PC-9 (cell line): Measurements from ENCODE around the gene CERS5. TPM values are rescaled to one million over a fixed set of nuclear protein-coding genes. Genes with fewer than 3 reads are reported as not detected.

Source experiments
- BruUV-seq: library from RNA; stranded (reverse); fragments of 400-500 nt; replicated peaks from 2 replicates; lab custom pipeline; 2021; lab: Mats Ljungman, UMichigan
- CTCF ChIA-PET: fragments of 300-600 bp; sonication (Branson Sonifier 250); formaldehyde crosslinking; loops from one replicate; lab custom pipeline; 2022; ENCODE audit warnings: antibody characterized with exemption; lab: Charles Lee
- POLR2A ChIA-PET: fragments of 300-600 bp; sonication (Branson Sonifier 250); formaldehyde crosslinking; loops from one replicate; lab custom pipeline; 2022; ENCODE audit warnings: antibody characterized with exemption; ENCODE audit not compliant: unreplicated experiment; lab: Charles Lee
- DNase-seq, 2 experiments: peaks; one replicate each; pipeline versions ENCODE4 v3.0.0 to v3.0.0-alpha.2; 2015 to 2022; ENCODE audit warnings: mixed read lengths in 1 of 2
- H2AFZ ChIP-seq: fragments of 200-600 bp; sonication (generic); 2 replicates; pipeline ENCODE4 v1.8.1; 2017; ENCODE audit warnings: antibody characterized with exemption
- H3F3A ChIP-seq: fragments of 200-600 bp; sonication (generic); 2 replicates; pipeline ENCODE4 v1.8.1; 2017; ENCODE audit warnings: antibody characterized with exemption, mild to moderate bottlenecking, low read depth; ENCODE audit not compliant: insufficient read depth
- H3K27ac ChIP-seq: fragments of 200-600 bp; sonication (generic); 2 replicates; pipeline ENCODE4 v1.6.1; 2016; ENCODE audit warnings: mixed run types
- H3K27me3 ChIP-seq: fragments of 200-600 bp; sonication (generic); 2 replicates; pipeline ENCODE4 v1.6.1; 2016; ENCODE audit warnings: low read depth, mixed run types; ENCODE audit not compliant: insufficient read depth
- H3K36me3 ChIP-seq: fragments of 200-600 bp; sonication (generic); 2 replicates; pipeline ENCODE4 v1.6.1; 2016; ENCODE audit warnings: low read depth, mixed run types
- H3K4me1 ChIP-seq: fragments of 200-600 bp; sonication (generic); replicated peaks from 2 replicates; pipeline ENCODE4 v1.6.1; 2016; ENCODE audit warnings: mixed run types; ENCODE audit not compliant: insufficient read depth
- H3K4me2 ChIP-seq: fragments of 200-600 bp; sonication (generic); 2 replicates; pipeline ENCODE4 v1.6.1; 2017; ENCODE audit warnings: mixed run types
- H3K4me3 ChIP-seq: fragments of 200-600 bp; sonication (generic); 2 replicates; pipeline ENCODE4 v1.6.1; 2016; ENCODE audit warnings: mixed run types
- H3K79me2 ChIP-seq: fragments of 200-600 bp; sonication (generic); 2 replicates; pipeline ENCODE4 v1.6.1; 2017; ENCODE audit warnings: low read depth, mixed run types
- H3K9me2 ChIP-seq: fragments of 200-600 bp; sonication (generic); 2 replicates; pipeline ENCODE4 v1.8.1; 2017; ENCODE audit warnings: mild to moderate bottlenecking; ENCODE audit not compliant: insufficient read depth
- H3K9me3 ChIP-seq: fragments of 200-600 bp; sonication (generic); 2 replicates; pipeline ENCODE4 v1.8.1; 2016; ENCODE audit warnings: low read depth; ENCODE audit not compliant: insufficient read depth
- H4K20me1 ChIP-seq: fragments of 200-600 bp; sonication (generic); 2 replicates; pipeline ENCODE4 v1.8.1; 2017; ENCODE audit not compliant: insufficient read depth
- EZH2 ChIP-seq: fragments of 200-600 bp; sonication (generic); IDR thresholded peaks from 2 replicates; pipeline ENCODE4 v1.8.0; 2017; ENCODE audit warnings: antibody characterized with exemption, low read depth
- intact Hi-C: fragments of 100-400 bp; cut with micrococcal nuclease; formaldehyde crosslinking; loops from one replicate; pipeline ENCODE4 v1.10.0; 2022; ENCODE audit not compliant: unreplicated experiment
- total RNA-seq: library from RNA; stranded (reverse); gene quantifications from 2 replicates; pipeline ENCODE4 v1.2.3, GENCODE V29; 2021
- TF ChIP-seq, protein P1 (sequence below): fragments of 200-600 bp; sonication (generic); conservative IDR thresholded peaks from 2 replicates; pipeline ENCODE4 v1.6.1; 2017; ENCODE audit warnings: mixed run types, antibody characterized with exemption, mild to moderate bottlenecking, moderate library complexity

Gene CERS5
- total RNA-seq, 1 experiment from 2014 or later: 33.0 TPM

DNA sequence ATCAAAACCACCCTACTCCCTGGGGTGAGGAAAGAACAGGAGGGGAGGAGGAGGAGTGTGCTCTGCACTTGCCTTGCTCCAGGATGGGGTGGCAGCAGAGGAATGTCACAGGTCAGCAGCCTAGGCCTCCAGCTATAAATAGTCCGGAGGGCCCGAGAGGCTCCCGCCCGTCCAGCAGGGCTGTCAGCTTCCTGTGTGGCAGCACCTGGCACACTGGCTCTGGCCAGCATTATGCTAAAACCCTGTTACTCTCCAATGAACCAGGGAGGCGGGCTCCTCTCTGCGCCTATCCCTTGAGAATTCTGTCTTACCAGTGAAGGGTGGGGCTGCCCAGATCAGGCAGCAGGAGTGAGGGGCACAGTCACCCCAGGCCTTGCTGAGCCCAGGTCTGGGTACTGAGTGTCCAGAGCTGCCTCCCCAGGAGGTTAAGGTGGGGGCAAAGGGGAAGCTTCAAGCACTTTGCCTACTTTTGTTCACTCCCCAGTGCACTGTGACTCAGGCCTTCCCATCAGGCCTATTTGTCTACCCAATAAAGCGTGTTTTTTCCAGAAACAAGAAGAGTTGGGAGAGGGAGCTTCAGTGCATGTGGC lies 56.3 kb downstream of the CERS5 start:
- Histone ChIP-seq H3K27ac (peak overlapping the region; percentile 80), H3K4me3 (peak overlapping the region; percentile 41; the same call in 1 of the 2 replicates), H3K27me3 (no peaks in the 10 kb centered on the region), H3K79me2 (peaks cover 36% of the 10 kb centered on the region), H3K4me2 (peak overlapping the region; percentile 75), H3F3A (peaks cover 38% of the 10 kb centered on the region), H3K36me3 (no peaks in the 10 kb centered on the region), H4K20me1 (peaks cover 14% of the 10 kb centered on the region), H3K9me2 (no peaks in the 10 kb centered on the region), H2AFZ (peak overlapping the region; percentile 67), H3K9me3 (no peaks in the 10 kb centered on the region), H3K4me1 (peaks cover 43% of the 10 kb centered on the region)
- no peak for TF ChIP-seq EZH2
- TF ChIP-seq, protein P1, sequence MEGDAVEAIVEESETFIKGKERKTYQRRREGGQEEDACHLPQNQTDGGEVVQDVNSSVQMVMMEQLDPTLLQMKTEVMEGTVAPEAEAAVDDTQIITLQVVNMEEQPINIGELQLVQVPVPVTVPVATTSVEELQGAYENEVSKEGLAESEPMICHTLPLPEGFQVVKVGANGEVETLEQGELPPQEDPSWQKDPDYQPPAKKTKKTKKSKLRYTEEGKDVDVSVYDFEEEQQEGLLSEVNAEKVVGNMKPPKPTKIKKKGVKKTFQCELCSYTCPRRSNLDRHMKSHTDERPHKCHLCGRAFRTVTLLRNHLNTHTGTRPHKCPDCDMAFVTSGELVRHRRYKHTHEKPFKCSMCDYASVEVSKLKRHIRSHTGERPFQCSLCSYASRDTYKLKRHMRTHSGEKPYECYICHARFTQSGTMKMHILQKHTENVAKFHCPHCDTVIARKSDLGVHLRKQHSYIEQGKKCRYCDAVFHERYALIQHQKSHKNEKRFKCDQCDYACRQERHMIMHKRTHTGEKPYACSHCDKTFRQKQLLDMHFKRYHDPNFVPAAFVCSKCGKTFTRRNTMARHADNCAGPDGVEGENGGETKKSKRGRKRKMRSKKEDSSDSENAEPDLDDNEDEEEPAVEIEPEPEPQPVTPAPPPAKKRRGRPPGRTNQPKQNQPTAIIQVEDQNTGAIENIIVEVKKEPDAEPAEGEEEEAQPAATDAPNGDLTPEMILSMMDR: no peak
- peak; percentile 84 for DNase-seq
- CTCF ChIA-PET: interaction anchor here (0.6 to 4.1 kb wide), 10 partner anchors 14 to 1376 kb away, joined by 3 to 21 read pairs (median 4); partner anchors contain the start of genes DIP2B, SMARCD1 and TMBIM6
- BruUV-seq: no TSS peak
- intact Hi-C loops: loop anchor here (1.0 to 2.0 kb wide), 4 partner anchors 26 to 268 kb away; partner anchors contain the start of genes BCDIN3D, CERS5 and SMARCD1
- POLR2A ChIA-PET: interaction anchor here (0.5 to 1.9 kb wide), 13 partner anchors 26 to 370 kb away, joined by 3 to 21 read pairs (median 4); partner anchors contain the start of genes CERS5, LARP4, NCKAP5L and SMARCD1

DNA sequence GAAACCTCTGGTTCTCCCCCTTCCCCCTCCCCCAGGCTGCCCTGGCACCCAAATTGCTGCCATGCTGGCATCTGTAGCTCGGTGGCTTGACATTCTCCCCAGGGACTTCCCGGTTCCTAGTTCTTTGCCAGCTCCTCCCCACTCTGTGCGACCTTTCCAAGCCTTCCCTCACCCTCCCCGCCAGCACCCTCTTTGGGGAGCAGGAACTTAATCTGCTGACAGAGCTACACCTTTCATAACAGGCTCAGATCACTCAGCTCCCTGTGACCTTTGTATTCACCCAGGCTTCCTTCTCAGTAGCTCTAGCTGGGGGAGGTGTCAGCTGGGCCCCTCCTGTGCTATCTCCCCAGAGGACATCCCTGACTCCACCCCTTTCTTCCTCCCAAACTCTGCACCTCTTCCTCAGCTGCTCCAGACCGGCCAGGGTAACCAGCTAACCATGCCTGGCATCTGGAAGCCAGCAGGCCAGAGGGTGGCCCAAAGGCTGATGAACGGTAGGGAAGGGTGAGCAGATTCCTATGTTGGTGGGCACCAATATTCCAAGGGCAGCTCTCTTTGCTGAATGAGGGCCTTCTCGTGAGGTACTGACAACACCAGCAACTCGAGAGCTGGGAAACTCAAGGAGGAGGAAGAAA lies 56.9 kb downstream of the CERS5 start:
- Histone ChIP-seq H2AFZ (peak overlapping the region; percentile 67), H3K4me3 (peak overlapping the region; percentile 41; the same call in 1 of the 2 replicates), H3K9me3 (no peaks in the 10 kb centered on the region), H3K4me2 (peak overlapping the region; percentile 75), H3K9me2 (no peaks in the 10 kb centered on the region), H3K36me3 (no peaks in the 10 kb centered on the region), H3K27ac (peak overlapping the region; percentile 80), H4K20me1 (peaks cover 10% of the 10 kb centered on the region), H3K79me2 (peaks cover 30% of the 10 kb centered on the region), H3F3A (peaks cover 38% of the 10 kb centered on the region), H3K4me1 (peaks cover 43% of the 10 kb centered on the region), H3K27me3 (no peaks in the 10 kb centered on the region)
- intact Hi-C loops: loop anchor here (2.0 kb wide), 3 partner anchors 25 to 145 kb away; partner anchors contain the start of genes CERS5 and SMARCD1
- DNase-seq: peak; percentile 44 to 64
- ChIA-PET POLR2A (interaction anchor here (0.5 to 1.4 kb wide), 13 partner anchors 20 to 824 kb away, joined by 3 to 21 read pairs (median 4); partner anchors contain the start of genes CERS5, LARP4 and SMARCD1), CTCF (interaction anchor here (0.6 to 4.1 kb wide), 10 partner anchors 14 to 502 kb away, joined by 3 to 21 read pairs (median 4); partner anchors contain the start of genes DIP2B and SMARCD1)
- TSS peak; percentile 29 for BruUV-seq
- no peak for TF ChIP-seq EZH2
- TF ChIP-seq, protein P1: no peak

DNA sequence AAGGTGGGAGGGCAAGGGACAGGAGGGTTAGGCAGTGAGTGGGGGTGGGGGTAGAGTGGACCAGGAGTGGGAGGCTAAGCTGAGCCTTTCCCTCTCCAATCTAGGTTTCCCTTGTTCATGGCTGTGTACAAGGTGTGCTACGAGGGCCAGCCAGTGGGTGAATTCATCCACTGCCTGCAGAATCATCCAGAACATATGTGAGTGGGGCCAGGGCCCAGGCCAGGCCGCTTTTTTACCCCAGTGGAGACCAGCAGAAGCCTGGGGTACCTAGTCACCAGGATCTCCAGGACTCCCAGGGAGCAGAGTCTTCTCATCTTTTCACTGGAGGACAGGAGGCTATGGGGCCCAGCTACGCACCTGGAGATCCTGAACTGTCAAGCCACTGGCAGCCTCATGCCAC lies 57.9 kb downstream of the CERS5 start:
- Histone ChIP-seq H3K4me3 (peak overlapping the region; percentile 41; the same call in 1 of the 2 replicates), H3K9me2 (no peaks in the 10 kb centered on the region), H3K4me1 (peaks cover 41% of the 10 kb centered on the region), H3K36me3 (no peaks in the 10 kb centered on the region), H3K9me3 (no peaks in the 10 kb centered on the region), H3K27me3 (no peaks in the 10 kb centered on the region), H3K4me2 (peak overlapping the region; percentile 75), H3K79me2 (peaks cover 22% of the 10 kb centered on the region), H2AFZ (no peak overlapping the region), H4K20me1 (peaks cover 5% of the 10 kb centered on the region), H3K27ac (peak overlapping the region; percentile 80), H3F3A (peaks cover 38% of the 10 kb centered on the region)
- intact Hi-C loops: no loop called here
- no TSS peak for BruUV-seq
- ChIA-PET POLR2A (no interaction called here), CTCF (interaction anchor here (0.5 to 4.1 kb wide), 3 partner anchors 20 to 817 kb away, joined by 5 to 21 read pairs (median 8); partner anchors contain the start of gene SMARCD1)
- no peak for TF ChIP-seq EZH2
- TF ChIP-seq, protein P1: no peak
- DNase-seq: no peak
